HL-60 (cell line): ENCODE measurements around the gene USH1C.

ENCODE experiments used
- POLR2AphosphoS5 ChIP-seq: IDR thresholded peaks from 2 replicates; pipeline ENCODE4 v1.6.1; 2012; ENCODE audit warnings: low read depth
- SPI1 ChIP-seq: IDR thresholded peaks from 2 replicates; pipeline ENCODE4 v1.6.1; 2012; ENCODE audit warnings: low read depth, mild to moderate bottlenecking, borderline replicate concordance
- TF ChIP-seq, protein P1 (sequence below): IDR thresholded peaks from 2 replicates; pipeline ENCODE4 v1.6.1; 2012; ENCODE audit warnings: low read depth; ENCODE audit not compliant: insufficient replicate concordance
- TF ChIP-seq, protein P2 (sequence below): IDR thresholded peaks from one replicate; pipeline ENCODE4 v1.5.1; 2011; ENCODE audit warnings: low read length, control low read depth, inconsistent platforms; ENCODE audit not compliant: insufficient read depth

DNA sequence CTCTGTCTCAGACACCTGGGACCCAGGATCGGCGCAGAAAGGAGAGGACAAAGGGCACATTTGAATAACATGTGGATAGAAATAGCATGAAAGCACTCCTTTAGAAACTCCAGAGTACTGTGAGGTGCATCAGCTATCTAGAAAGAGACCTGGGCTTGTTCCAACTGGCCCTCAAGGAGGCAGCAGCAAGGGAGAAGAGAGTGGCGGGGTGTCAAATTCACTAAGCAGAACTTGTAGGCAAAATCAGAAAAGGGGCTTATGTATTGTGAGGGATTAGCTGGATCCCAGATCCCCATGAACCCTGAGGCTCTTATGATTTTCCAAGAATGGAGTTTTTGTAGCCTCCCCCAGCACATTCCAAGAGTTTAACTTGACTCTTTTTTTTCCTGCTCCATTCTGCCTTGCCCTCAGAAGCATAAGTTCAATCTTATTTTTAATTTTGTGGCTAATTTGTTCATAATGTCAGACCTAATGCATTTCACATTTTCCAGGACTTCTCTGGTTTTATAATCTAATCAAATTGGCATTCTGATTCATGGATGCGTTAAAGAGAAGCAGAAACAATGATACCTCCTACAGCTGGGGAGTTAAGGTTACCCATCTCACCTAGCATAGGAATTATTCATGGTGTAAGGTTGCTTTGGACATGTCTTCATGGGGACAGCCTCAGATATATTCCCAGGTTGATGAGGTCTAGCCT, 33.6 kb downstream of the USH1C start:
- TF ChIP-seq, protein P1, sequence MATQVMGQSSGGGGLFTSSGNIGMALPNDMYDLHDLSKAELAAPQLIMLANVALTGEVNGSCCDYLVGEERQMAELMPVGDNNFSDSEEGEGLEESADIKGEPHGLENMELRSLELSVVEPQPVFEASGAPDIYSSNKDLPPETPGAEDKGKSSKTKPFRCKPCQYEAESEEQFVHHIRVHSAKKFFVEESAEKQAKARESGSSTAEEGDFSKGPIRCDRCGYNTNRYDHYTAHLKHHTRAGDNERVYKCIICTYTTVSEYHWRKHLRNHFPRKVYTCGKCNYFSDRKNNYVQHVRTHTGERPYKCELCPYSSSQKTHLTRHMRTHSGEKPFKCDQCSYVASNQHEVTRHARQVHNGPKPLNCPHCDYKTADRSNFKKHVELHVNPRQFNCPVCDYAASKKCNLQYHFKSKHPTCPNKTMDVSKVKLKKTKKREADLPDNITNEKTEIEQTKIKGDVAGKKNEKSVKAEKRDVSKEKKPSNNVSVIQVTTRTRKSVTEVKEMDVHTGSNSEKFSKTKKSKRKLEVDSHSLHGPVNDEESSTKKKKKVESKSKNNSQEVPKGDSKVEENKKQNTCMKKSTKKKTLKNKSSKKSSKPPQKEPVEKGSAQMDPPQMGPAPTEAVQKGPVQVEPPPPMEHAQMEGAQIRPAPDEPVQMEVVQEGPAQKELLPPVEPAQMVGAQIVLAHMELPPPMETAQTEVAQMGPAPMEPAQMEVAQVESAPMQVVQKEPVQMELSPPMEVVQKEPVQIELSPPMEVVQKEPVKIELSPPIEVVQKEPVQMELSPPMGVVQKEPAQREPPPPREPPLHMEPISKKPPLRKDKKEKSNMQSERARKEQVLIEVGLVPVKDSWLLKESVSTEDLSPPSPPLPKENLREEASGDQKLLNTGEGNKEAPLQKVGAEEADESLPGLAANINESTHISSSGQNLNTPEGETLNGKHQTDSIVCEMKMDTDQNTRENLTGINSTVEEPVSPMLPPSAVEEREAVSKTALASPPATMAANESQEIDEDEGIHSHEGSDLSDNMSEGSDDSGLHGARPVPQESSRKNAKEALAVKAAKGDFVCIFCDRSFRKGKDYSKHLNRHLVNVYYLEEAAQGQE = no peak
- no peak for TF ChIP-seq POLR2AphosphoS5
- TF ChIP-seq, protein P2, sequence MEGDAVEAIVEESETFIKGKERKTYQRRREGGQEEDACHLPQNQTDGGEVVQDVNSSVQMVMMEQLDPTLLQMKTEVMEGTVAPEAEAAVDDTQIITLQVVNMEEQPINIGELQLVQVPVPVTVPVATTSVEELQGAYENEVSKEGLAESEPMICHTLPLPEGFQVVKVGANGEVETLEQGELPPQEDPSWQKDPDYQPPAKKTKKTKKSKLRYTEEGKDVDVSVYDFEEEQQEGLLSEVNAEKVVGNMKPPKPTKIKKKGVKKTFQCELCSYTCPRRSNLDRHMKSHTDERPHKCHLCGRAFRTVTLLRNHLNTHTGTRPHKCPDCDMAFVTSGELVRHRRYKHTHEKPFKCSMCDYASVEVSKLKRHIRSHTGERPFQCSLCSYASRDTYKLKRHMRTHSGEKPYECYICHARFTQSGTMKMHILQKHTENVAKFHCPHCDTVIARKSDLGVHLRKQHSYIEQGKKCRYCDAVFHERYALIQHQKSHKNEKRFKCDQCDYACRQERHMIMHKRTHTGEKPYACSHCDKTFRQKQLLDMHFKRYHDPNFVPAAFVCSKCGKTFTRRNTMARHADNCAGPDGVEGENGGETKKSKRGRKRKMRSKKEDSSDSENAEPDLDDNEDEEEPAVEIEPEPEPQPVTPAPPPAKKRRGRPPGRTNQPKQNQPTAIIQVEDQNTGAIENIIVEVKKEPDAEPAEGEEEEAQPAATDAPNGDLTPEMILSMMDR = no peak
- TF ChIP-seq SPI1 = no peak
